Measurements from ENCODE around the gene TMEM253.

Gene TMEM253

DNA sequence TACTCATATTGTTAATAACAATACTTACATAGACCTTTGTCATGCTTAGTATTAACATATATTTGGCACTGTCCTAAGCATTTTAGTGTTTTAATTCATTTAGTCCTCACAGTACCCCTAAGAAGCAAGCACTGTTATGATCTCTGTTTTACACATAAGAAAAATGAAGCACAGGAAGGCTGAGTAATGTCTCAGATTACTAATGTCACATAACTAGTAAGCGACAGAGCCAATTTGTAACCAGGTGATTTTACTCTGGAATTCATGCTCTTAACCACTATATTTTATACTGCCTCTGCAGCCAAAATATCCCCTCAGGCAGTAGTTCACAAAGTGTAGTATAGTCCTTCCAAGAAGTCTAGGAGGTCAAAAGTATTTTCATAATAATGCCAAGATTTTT is 20.3 kb downstream of the TMEM253 start:
- Mint-ChIP-seq H3K27me3 (peaks cover 25% of the 10 kb centered on the region), H3K4me1 (ENCODE audit: low read depth) (no peaks in the 10 kb centered on the region), H3K4me3 (no peak overlapping the region), H3K36me3 (ENCODE audit: low read depth) (no peaks in the 10 kb centered on the region), H3K27ac (no peak overlapping the region), H3K9me3 (peaks cover 4% of the 10 kb centered on the region)

DNA sequence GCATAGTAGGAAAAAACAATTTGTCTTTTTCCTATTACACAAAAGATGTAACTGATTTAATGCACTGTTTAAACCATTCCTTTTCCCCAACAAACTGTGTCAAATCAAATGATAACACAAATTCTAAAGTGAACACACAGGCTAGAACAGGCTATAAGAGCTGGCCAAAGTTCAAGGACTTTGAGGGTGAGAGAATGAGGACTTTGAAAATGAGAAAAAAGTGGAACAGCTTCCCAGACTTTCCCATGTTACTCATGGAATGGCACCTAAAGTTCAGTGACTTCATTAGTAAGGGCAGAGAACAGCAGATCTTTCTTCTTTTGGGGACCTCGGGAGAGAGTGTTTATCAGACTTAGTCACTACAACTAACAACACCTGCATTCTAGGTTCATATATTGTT is 22.6 kb downstream of the TMEM253 start:
- Mint-ChIP-seq H3K4me1 (ENCODE audit: low read depth) (no peaks in the 10 kb centered on the region), H3K4me3 (no peak overlapping the region), H3K27ac (no peak overlapping the region), H3K9me3 (peaks cover 4% of the 10 kb centered on the region), H3K27me3 (peaks cover 39% of the 10 kb centered on the region), H3K36me3 (ENCODE audit: low read depth) (no peaks in the 10 kb centered on the region)

DNA sequence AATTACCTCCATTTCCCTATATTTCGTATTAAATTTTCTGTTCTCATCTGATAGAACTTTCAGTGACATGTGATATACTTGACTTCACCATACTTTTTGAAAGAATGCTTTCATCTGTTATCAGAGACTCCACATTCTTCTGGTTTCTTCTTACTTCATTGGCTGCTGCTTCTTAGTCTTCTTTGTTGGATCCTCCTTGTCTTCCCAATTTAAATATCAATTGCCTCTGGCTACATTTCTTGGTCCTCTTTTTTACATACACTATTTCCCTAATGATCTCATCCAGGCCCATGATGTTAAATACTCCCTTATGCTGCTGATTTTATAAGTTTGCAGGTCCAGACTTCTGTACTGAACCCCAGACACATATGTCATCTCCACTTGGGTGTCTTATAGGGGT is 33.0 kb downstream of the TMEM253 start:
- no peak overlapping the region for H3K4me3 Mint-ChIP-seq

DNA sequence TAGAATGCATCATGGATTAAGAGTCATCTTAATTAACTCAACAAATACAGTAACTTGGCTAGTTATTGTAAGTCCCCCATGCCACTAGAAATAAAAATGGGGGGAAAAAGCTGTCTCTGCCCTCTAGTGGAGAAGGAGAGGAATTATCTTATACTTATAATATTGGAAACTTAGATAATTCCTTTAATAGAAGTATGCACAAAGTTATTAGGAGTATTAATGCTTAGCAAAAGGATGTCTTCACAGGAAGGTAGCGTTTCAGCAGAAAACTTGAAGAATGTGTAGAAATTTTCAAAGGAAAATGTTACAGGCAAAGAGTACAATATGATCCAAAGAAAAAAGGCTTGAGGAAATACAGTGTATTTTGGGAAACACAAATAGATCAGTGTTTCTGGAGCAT is 35.2 kb downstream of the TMEM253 start:
- H3K4me1 Mint-ChIP-seq (ENCODE audit: low read depth), result no peaks in the 10 kb centered on the region

More for the DNA sequence above, 33.0 kb downstream of the TMEM253 start:
- Mint-ChIP-seq H3K27me3 (no peaks in the 10 kb centered on the region), H3K27ac (no peak overlapping the region), H3K4me1 (ENCODE audit: low read depth) (no peaks in the 10 kb centered on the region), H3K36me3 (ENCODE audit: low read depth) (no peaks in the 10 kb centered on the region), H3K9me3 (no peaks in the 10 kb centered on the region)

DNA sequence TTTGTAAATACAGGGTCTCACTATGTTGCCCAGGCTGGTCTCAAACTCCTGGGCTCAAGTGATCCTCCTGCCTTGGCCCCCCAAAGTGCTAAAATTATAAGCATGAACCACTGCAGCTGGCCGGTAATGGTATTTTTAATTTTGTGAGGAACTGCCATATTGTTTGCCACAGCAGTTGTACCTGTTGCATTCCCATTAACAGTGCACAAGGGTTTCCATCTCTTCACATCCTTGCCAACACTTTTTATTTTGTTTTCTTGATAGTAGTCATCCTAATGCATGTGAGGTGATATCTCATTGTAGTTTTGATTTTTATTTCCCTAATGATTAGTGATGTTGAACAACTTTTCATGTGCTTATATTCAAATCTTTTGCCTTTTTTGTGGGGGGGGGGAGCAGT is 41.5 kb downstream of the TMEM253 start:
- Mint-ChIP-seq H3K27me3 (peaks cover 22% of the 10 kb centered on the region), H3K36me3 (ENCODE audit: low read depth) (no peaks in the 10 kb centered on the region), H3K9me3 (peaks cover 17% of the 10 kb centered on the region), H3K27ac (no peak overlapping the region), H3K4me1 (ENCODE audit: low read depth) (no peaks in the 10 kb centered on the region), H3K4me3 (no peak overlapping the region)

More for the DNA sequence above, 35.2 kb downstream of the TMEM253 start:
- Mint-ChIP-seq H3K4me3 (no peak overlapping the region), H3K9me3 (no peaks in the 10 kb centered on the region), H3K27ac (no peak overlapping the region), H3K36me3 (ENCODE audit: low read depth) (no peaks in the 10 kb centered on the region), H3K27me3 (no peaks in the 10 kb centered on the region)

DNA sequence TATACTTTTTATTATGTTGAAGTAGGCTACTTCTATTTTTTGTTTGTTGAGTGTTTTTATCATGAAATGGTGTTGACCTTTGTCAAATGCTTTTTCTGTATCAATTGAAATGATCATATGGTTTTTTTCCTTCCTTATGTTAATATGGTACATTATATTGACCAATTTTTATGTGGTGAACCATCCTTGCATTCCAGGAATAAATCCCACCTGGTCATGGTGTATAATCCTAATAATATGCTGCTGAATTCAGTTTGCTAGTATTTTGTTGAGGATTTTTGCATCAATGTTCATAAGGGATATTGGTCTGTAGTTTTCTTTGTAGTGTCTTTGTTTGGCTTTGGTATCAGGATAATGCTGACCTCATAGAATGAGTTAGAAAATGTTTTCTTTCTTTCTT is 44.6 kb downstream of the TMEM253 start:
- peaks cover 26% of the 10 kb centered on the region for H3K27me3 Mint-ChIP-seq
- H3K27ac Mint-ChIP-seq, result no peak overlapping the region
- H3K9me3 Mint-ChIP-seq, result peaks cover 17% of the 10 kb centered on the region
- no peaks in the 10 kb centered on the region for H3K4me1 Mint-ChIP-seq (ENCODE audit: low read depth)
- no peak overlapping the region for H3K4me3 Mint-ChIP-seq
- no peaks in the 10 kb centered on the region for H3K36me3 Mint-ChIP-seq (ENCODE audit: low read depth)

GRCh38 chr14:21149641-21150367 is 48.9 kb downstream of the TMEM253 start:
- H3K27me3 Mint-ChIP-seq, result peaks cover 10% of the 10 kb centered on the region
- no peak overlapping the region for H3K27ac Mint-ChIP-seq
- peaks cover 13% of the 10 kb centered on the region for H3K9me3 Mint-ChIP-seq
- H3K36me3 Mint-ChIP-seq (ENCODE audit: low read depth), result no peaks in the 10 kb centered on the region
- no peaks in the 10 kb centered on the region for H3K4me1 Mint-ChIP-seq (ENCODE audit: low read depth)
- no peak overlapping the region for H3K4me3 Mint-ChIP-seq
